GM06990 (cell line): ENCODE measurements around the gene MAGEB1.

ENCODE experiments used
- DNase-seq: peaks from one replicate; pipeline ENCODE4 v3.0.0-alpha.2; 2011; ENCODE audit not compliant: insufficient read length; ENCODE audit errors: extremely low read depth
- H3K27me3 ChIP-seq: replicated peaks from 2 replicates; pipeline ENCODE4 v1.6.0; 2011; ENCODE audit warnings: low read length; ENCODE audit not compliant: control insufficient read depth, insufficient read depth
- H3K36me3 ChIP-seq: 2 replicates; pipeline ENCODE4 v1.5.1; 2011; ENCODE audit warnings: low read length; ENCODE audit not compliant: control insufficient read depth, insufficient read depth
- H3K4me3 ChIP-seq: replicated peaks from 2 replicates; pipeline ENCODE4 v1.5.1; 2011; ENCODE audit warnings: low read depth, mild to moderate bottlenecking, control low read depth, low read length
- CTCF ChIP-seq: IDR thresholded peaks from 2 replicates; pipeline ENCODE4 v1.5.1; 2011; ENCODE audit warnings: low read length, control low read depth, mild to moderate bottlenecking, inconsistent platforms; ENCODE audit not compliant: insufficient read depth, poor library complexity, severe bottlenecking

Gene MAGEB1

GRCh38 chrX:30278365-30278764 lies 31.4 kb downstream of the MAGEB1 start:
- no peaks in the 10 kb centered on the region; the same call in 1 of the 2 replicates for H3K27me3 ChIP-seq
- DNase-seq = no peak
- TF ChIP-seq CTCF = no peak

GRCh38 chrX:30280428-30280827 lies 33.5 kb downstream of the MAGEB1 start:
- H3K4me3 ChIP-seq = no peak overlapping the region
- DNase-seq = no peak
- no peaks in the 10 kb centered on the region for H3K36me3 ChIP-seq
- H3K27me3 ChIP-seq = no peaks in the 10 kb centered on the region; the same call in 1 of the 2 replicates
- no peak for TF ChIP-seq CTCF

More at GRCh38 chrX:30278365-30278764, 31.4 kb downstream of the MAGEB1 start:
- Histone ChIP-seq H3K4me3 (no peak overlapping the region), H3K36me3 (no peaks in the 10 kb centered on the region)

- H3K36me3 ChIP-seq = no peaks in the 10 kb centered on the region
- DNase-seq = no peak
- no peak for TF ChIP-seq CTCF
- no peaks in the 10 kb centered on the region; the same call in 1 of the 2 replicates for H3K27me3 ChIP-seq
- no peak overlapping the region for H3K4me3 ChIP-seq
Observed at GRCh38 chrX:30282527-30282926, 35.6 kb downstream of the MAGEB1 start.

- Histone ChIP-seq H3K27me3 (no peaks in the 10 kb centered on the region; the same call in 1 of the 2 replicates), H3K4me3 (no peak overlapping the region), H3K36me3 (no peaks in the 10 kb centered on the region)
- DNase-seq = no peak
- TF ChIP-seq CTCF = no peak
Observed at GRCh38 chrX:30283456-30284200, 36.7 kb downstream of the MAGEB1 start.

GRCh38 chrX:30296408-30297254 lies 49.7 kb downstream of the MAGEB1 start:
- Histone ChIP-seq H3K4me3 (no peak overlapping the region), H3K36me3 (no peaks in the 10 kb centered on the region), H3K27me3 (no peaks in the 10 kb centered on the region)
- no peak for DNase-seq
- no peak for TF ChIP-seq CTCF
